Thyroid gland (tissue), 4 donors: ENCODE results near the gene FRYL. TPM values are rescaled to one million over a fixed set of nuclear protein-coding genes. Genes with fewer than 3 reads are reported as not detected.

ENCODE experiments used
- DNase-seq, 2 donors: peaks; one replicate each; pipeline ENCODE4 v3.0.0-alpha.2; 2019
- H3K27ac ChIP-seq, 3 donors: fragments of 200-600 bp; sonication (generic); 1 replicate in 2 of 3; 2 replicates in 1 of 3; pipeline ENCODE4 v1.5.1; 2016 to 2019; ENCODE audit warnings: mild to moderate bottlenecking in 1 of 3, moderate library complexity in 1 of 3
- H3K27me3 ChIP-seq: fragments of 200-600 bp; sonication (generic); one replicate; pipeline ENCODE4 v1.5.1; 2019
- H3K36me3 ChIP-seq, 2 donors: fragments of 200-600 bp; sonication (generic); one replicate each; pipeline ENCODE4 v1.5.1; 2016 to 2019
- H3K4me1 ChIP-seq, 2 donors: fragments of 200-600 bp; sonication (generic); one replicate each; pipeline ENCODE4 v1.5.1; 2017 to 2019
- H3K4me3 ChIP-seq, 3 donors: fragments of 200-600 bp; sonication (generic); replicated peaks in 1 of 3; 1 replicate in 2 of 3; 2 replicates in 1 of 3; pipeline ENCODE4 v1.5.1; 2016; ENCODE audit warnings: mild to moderate bottlenecking in 1 of 3
- H3K9me3 ChIP-seq: fragments of 200-600 bp; sonication (generic); one replicate; pipeline ENCODE4 v1.5.1; 2017
- POLR2A ChIP-seq, 2 donors: fragments of 450-650 bp; IDR thresholded peaks; one replicate each; pipeline ENCODE4 v1.6.1; 2017; ENCODE audit warnings: antibody characterized with exemption in 2 of 2, mild to moderate bottlenecking in 2 of 2, moderate library complexity in 1 of 2
- WGBS, 2 donors: methylation state at CpG; one replicate each; pipeline ENCODE4 v1.1.5; 2017; 5-methylcytosine and 5-hydroxymethylcytosine counted together
- intact Hi-C: fragments of 100-400 bp; cut with DNase I; formaldehyde crosslinking; loops from one replicate; pipeline ENCODE4 v1.15.1; 2023
- total RNA-seq, 4 donors: library from RNA; depleted of rRNA; stranded (reverse); fragments of >200 nt; gene quantifications; one replicate each; pipeline ENCODE4 v1.2.3, GENCODE V29; 2016
- TF ChIP-seq, protein P1 (sequence below), 6 experiments: fragments of 200-600 bp in 3 of 6; fragments of 450-650 bp in 3 of 6; sonication (generic) in 3 of 6; IDR thresholded peaks; one replicate each; pipeline ENCODE4 v1.5.1; 2016 to 2019; ENCODE audit warnings: antibody characterized with exemption in 6 of 6, mild to moderate bottlenecking in 2 of 6, inconsistent platforms in 1 of 6, moderate library complexity in 1 of 6

FRYL gene
- total RNA-seq, 4 donors from 2014 or later: 48.7 to 90.4 (median 67.8) TPM

DNA sequence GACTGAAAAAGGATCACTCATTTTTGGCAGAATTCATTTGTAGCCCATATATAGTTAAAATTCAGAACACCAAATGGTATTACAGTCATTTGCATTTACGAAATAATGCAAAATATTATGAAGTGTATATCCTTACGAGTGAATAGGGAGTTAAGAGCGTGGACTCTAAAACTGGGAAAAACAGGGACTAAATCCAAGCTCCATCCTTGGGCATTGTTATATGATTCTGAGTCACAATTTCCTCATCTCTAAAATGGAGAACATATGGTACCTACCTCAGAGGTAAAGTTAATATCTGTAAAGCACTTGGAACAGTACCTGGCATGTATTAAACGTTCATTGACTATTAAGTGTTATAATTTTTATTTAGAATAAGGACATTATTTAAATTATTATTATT is 183.7 kb downstream of the FRYL start:
- TF ChIP-seq, protein P1, sequence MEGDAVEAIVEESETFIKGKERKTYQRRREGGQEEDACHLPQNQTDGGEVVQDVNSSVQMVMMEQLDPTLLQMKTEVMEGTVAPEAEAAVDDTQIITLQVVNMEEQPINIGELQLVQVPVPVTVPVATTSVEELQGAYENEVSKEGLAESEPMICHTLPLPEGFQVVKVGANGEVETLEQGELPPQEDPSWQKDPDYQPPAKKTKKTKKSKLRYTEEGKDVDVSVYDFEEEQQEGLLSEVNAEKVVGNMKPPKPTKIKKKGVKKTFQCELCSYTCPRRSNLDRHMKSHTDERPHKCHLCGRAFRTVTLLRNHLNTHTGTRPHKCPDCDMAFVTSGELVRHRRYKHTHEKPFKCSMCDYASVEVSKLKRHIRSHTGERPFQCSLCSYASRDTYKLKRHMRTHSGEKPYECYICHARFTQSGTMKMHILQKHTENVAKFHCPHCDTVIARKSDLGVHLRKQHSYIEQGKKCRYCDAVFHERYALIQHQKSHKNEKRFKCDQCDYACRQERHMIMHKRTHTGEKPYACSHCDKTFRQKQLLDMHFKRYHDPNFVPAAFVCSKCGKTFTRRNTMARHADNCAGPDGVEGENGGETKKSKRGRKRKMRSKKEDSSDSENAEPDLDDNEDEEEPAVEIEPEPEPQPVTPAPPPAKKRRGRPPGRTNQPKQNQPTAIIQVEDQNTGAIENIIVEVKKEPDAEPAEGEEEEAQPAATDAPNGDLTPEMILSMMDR (IDR thresholded peaks at IDR 0.05): no peak
- TF ChIP-seq POLR2A (IDR thresholded peaks at IDR 0.05): no peak
- Histone ChIP-seq H3K4me1 (no peaks in the 10 kb centered on the region), H3K36me3 (peaks cover 0 to 9% of the 10 kb centered on the region in 2 donors), H3K27ac (no peak overlapping the region), H3K9me3 (no peaks in the 10 kb centered on the region), H3K4me3 (no peak overlapping the region), H3K27me3 (no peaks in the 10 kb centered on the region)
- no peak for DNase-seq
- intact Hi-C loops: no loop called here
- 92 to 96% methylated on average over 4 of the region's 4 CpGs for WGBS, 2 donors

- Histone ChIP-seq H3K9me3 (no peaks in the 10 kb centered on the region), H3K4me1 (no peaks in the 10 kb centered on the region), H3K27ac (no peak overlapping the region), H3K27me3 (no peaks in the 10 kb centered on the region), H3K4me3 (no peak overlapping the region), H3K36me3 (peaks cover 2 to 15% of the 10 kb centered on the region in 2 donors)
- WGBS, 2 donors: 21 to 25% methylated on average over 1 of the region's 1 CpG
- DNase-seq: no peak
- TF ChIP-seq, protein P1 (IDR thresholded peaks at IDR 0.05): no peak
- no peak for TF ChIP-seq POLR2A (IDR thresholded peaks at IDR 0.05)
- intact Hi-C loops: no loop called here
These were observed 185.9 kb downstream of the FRYL start for GRCh38 chr4:48594180-48594579.

- TF ChIP-seq POLR2A (IDR thresholded peaks at IDR 0.05): no peak
- TF ChIP-seq, protein P1 (IDR thresholded peaks at IDR 0.05): no peak
- Histone ChIP-seq H3K4me3 (no peak overlapping the region), H3K27me3 (no peaks in the 10 kb centered on the region), H3K27ac (no peak overlapping the region), H3K36me3 (peaks cover 2 to 17% of the 10 kb centered on the region in 2 donors), H3K9me3 (no peaks in the 10 kb centered on the region), H3K4me1 (no peaks in the 10 kb centered on the region)
- DNase-seq: no peak
- intact Hi-C loops: no loop called here
- 86 to 95% methylated on average over 1 of the region's 1 CpG for whole genome bisulfite sequencing, 2 donors
These were observed 188.7 kb downstream of the FRYL start for GRCh38 chr4:48591372-48591771.

GRCh38 chr4:48590884-48591283 is 189.2 kb downstream of the FRYL start:
- H3K27ac ChIP-seq: no peak overlapping the region
- WGBS, 2 donors: 90 to 96% methylated on average over 2 of the region's 2 CpGs
- intact Hi-C loops: no loop called here
- peaks cover 5 to 17% of the 10 kb centered on the region in 2 donors for H3K36me3 ChIP-seq
- no peak for DNase-seq
- TF ChIP-seq POLR2A (IDR thresholded peaks at IDR 0.05): no peak
- TF ChIP-seq, protein P1 (IDR thresholded peaks at IDR 0.05): no peak
- H3K27me3 ChIP-seq: no peaks in the 10 kb centered on the region
- no peaks in the 10 kb centered on the region for H3K4me1 ChIP-seq
- no peak overlapping the region for H3K4me3 ChIP-seq
- no peaks in the 10 kb centered on the region for H3K9me3 ChIP-seq

GRCh38 chr4:48589098-48589445 is 191.0 kb downstream of the FRYL start:
- DNase-seq: no peak
- Histone ChIP-seq H3K4me3 (no peak overlapping the region), H3K36me3 (peaks cover 5 to 9% of the 10 kb centered on the region in 2 donors), H3K27me3 (no peaks in the 10 kb centered on the region), H3K9me3 (no peaks in the 10 kb centered on the region), H3K27ac (no peak overlapping the region), H3K4me1 (no peaks in the 10 kb centered on the region)
- TF ChIP-seq, protein P1 (IDR thresholded peaks at IDR 0.05): no peak
- no peak for TF ChIP-seq POLR2A (IDR thresholded peaks at IDR 0.05)
- intact Hi-C loops: no loop called here
- WGBS, 2 donors: 90 to 94% methylated on average over 1 of the region's 1 CpG
